HepG2 (cell line): ENCODE results near the gene SLC22A23. TPM values are rescaled to one million over a fixed set of nuclear protein-coding genes. Genes with fewer than 3 reads are reported as not detected.

Experiments
- ARID5B ChIP-seq: IDR thresholded peaks from 2 replicates; pipeline ENCODE4 v1.4.0; 2020; ENCODE audit warnings: mild to moderate bottlenecking, missing genetic modification reagents
- CEBPB ChIP-seq: IDR thresholded peaks from 2 replicates; pipeline ENCODE4 v1.6.1; 2011; ENCODE audit warnings: low read depth, low read length, improper control_type of control experiment, borderline replicate concordance
- DNMT1 ChIP-seq: sonication (generic); formaldehyde crosslinking; IDR thresholded peaks from 2 replicates; pipeline ENCODE4 v1.5.1; 2020; ENCODE audit warnings: mild to moderate bottlenecking, missing genetic modification reagents
- HOXA5 ChIP-seq: sonication (generic); formaldehyde crosslinking; IDR thresholded peaks from 2 replicates; pipeline ENCODE4 v1.4.0; 2020; ENCODE audit warnings: missing genetic modification reagents
- KDM4B ChIP-seq: sonication (generic); formaldehyde crosslinking; IDR thresholded peaks from 2 replicates; pipeline ENCODE4 v1.4.0; 2020; ENCODE audit warnings: missing genetic modification reagents
- NRL ChIP-seq: sonication (generic); formaldehyde crosslinking; IDR thresholded peaks from 2 replicates; pipeline ENCODE4 v1.5.0; 2020; ENCODE audit warnings: missing genetic modification reagents, mild to moderate bottlenecking, moderate library complexity, borderline replicate concordance
- STAT5B ChIP-seq: sonication (generic); formaldehyde crosslinking; IDR thresholded peaks from 2 replicates; pipeline ENCODE4 v1.4.0; 2020; ENCODE audit warnings: missing genetic modification reagents
- TP53 ChIP-seq: sonication (generic); formaldehyde crosslinking; conservative IDR thresholded peaks from 2 replicates; pipeline ENCODE4 v1.4.0; 2020; ENCODE audit warnings: missing genetic modification reagents
- ZBTB40 ChIP-seq, 2 experiments: fragments of 450-650 bp in 1 of 2; sonication (generic) in 1 of 2; formaldehyde crosslinking in 1 of 2; IDR thresholded peaks; 2 replicates each; pipeline versions ENCODE4 v1.6.1 to v1.8.0; 2016 to 2022; ENCODE audit warnings: antibody characterized with exemption in 1 of 2, mild to moderate bottlenecking in 1 of 2, missing genetic modification reagents in 1 of 2
- ZNF562 ChIP-seq: sonication (generic); formaldehyde crosslinking; IDR thresholded peaks from 2 replicates; pipeline ENCODE4 v1.8.0; 2022; ENCODE audit warnings: missing genetic modification reagents, borderline replicate concordance
- polyA plus RNA-seq, 8 experiments: library from polyadenylated mRNA; depleted of rRNA in 3 of 8; stranded (reverse) in 7 of 8; unstranded in 1 of 8; fragments of >200 nt; fragmentation: Illumina TruSeq in 4 of 8; extraction: Trizol in 4 of 8; gene quantifications; 2 replicates each; pipeline versions ENCODE4 v1.2.1 to v1.2.3, GENCODE V29; 2011 to 2016; ENCODE audit warnings: low read depth in 4 of 8, missing spikeins in 1 of 8, mixed read lengths in 1 of 8; ENCODE audit not compliant: insufficient read depth in 1 of 8
- total RNA-seq, 5 experiments: library from RNA; depleted of rRNA; stranded (reverse); fragments of >200 nt; fragmentation: Illumina TruSeq; extraction: Trizol; gene quantifications; 2 replicates each; pipeline ENCODE4 v1.2.3, GENCODE V29; 2016; ENCODE audit warnings: low read depth in 1 of 5
- TF ChIP-seq, protein P1 (sequence below): sonication (generic); formaldehyde crosslinking; IDR thresholded peaks from 2 replicates; pipeline ENCODE4; 2020; ENCODE audit warnings: missing genetic modification reagents, mild to moderate bottlenecking, borderline replicate concordance

SLC22A23 gene
- total and polyA plus RNA-seq, 2 of the 13 experiments (the other 11 are each of a cell fraction or from before 2014, with no cell fraction given), result 11.8 to 17.5 TPM

DNA sequence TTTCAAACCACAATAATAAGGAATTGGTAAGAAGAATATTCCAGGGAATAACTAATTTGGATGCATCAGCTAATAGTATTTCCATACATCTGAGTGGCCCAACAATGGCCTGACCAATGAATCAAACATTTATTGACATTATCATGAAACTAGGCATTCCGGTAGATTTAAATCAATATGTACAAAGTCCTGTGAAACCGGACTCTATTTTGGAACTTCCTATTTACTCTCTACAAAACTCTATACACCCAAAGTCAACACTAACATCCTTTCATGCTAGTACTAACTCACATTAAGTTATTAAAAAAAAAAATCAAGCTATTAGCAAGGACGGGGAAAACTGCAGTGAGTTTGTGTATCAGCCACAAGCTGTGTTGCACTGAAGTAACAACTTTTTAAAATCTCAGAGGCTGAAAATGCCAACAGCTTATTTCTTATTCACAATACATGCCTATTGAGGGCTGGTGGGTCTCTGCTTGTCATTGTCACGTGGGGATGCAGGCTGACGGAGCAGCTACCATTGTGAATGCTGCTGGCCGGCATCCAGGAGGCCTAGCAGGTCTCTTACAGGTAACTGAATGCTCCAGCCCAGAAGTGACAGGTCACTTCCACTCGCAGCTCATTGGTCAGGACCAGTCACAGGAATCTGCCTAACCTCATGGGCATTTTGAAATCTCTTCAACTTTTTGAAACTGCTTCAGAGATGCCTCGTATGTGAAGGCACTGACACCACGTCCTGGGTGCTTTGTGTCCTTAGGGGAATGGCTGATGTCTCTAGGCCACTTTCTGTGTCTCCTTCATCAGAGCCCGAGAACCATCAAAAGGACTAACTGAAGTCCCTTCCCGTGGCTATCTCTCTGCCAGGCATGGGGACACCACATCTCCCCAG is 76.3 kb downstream of the SLC22A23 start (continued):
- TF ChIP-seq ZBTB40 (IDR thresholded peaks at IDR 0.05) (no peak), ZBTB40 (CRISPR knock-in tag; IDR thresholded peaks at IDR 0.05) (peak; percentile 91), CEBPB (0 out of 2 replicates have a peak, but pooled peaks have one; percentile 13), STAT5B (CRISPR knock-in tag) (no peak), TP53 (CRISPR knock-in tag) (no peak), HOXA5 (CRISPR knock-in tag) (no peak; the same call in 1 of the 2 replicates), ZNF562 (CRISPR knock-in tag) (no peak), DNMT1 (CRISPR knock-in tag) (no peak), ARID5B (CRISPR knock-in tag) (peak; percentile 94), KDM4B (CRISPR knock-in tag) (no peak), NRL (no peak)
- TF ChIP-seq, protein P1, sequence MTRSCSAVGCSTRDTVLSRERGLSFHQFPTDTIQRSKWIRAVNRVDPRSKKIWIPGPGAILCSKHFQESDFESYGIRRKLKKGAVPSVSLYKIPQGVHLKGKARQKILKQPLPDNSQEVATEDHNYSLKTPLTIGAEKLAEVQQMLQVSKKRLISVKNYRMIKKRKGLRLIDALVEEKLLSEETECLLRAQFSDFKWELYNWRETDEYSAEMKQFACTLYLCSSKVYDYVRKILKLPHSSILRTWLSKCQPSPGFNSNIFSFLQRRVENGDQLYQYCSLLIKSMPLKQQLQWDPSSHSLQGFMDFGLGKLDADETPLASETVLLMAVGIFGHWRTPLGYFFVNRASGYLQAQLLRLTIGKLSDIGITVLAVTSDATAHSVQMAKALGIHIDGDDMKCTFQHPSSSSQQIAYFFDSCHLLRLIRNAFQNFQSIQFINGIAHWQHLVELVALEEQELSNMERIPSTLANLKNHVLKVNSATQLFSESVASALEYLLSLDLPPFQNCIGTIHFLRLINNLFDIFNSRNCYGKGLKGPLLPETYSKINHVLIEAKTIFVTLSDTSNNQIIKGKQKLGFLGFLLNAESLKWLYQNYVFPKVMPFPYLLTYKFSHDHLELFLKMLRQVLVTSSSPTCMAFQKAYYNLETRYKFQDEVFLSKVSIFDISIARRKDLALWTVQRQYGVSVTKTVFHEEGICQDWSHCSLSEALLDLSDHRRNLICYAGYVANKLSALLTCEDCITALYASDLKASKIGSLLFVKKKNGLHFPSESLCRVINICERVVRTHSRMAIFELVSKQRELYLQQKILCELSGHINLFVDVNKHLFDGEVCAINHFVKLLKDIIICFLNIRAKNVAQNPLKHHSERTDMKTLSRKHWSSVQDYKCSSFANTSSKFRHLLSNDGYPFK (CRISPR knock-in tag), result 0 out of 2 replicates have a peak, but pooled peaks have one; percentile 39
